GM19397 (cell line): ENCODE data around the gene SECISBP2L.

Experiments
- ATAC-seq: cut with Tn5 transposase; IDR thresholded peaks from one replicate; pipeline ENCODE4 v1.9.1; 2021; ENCODE audit warnings: mild to moderate bottlenecking, moderate library complexity; ENCODE audit not compliant: unreplicated experiment

The SECISBP2L gene

DNA sequence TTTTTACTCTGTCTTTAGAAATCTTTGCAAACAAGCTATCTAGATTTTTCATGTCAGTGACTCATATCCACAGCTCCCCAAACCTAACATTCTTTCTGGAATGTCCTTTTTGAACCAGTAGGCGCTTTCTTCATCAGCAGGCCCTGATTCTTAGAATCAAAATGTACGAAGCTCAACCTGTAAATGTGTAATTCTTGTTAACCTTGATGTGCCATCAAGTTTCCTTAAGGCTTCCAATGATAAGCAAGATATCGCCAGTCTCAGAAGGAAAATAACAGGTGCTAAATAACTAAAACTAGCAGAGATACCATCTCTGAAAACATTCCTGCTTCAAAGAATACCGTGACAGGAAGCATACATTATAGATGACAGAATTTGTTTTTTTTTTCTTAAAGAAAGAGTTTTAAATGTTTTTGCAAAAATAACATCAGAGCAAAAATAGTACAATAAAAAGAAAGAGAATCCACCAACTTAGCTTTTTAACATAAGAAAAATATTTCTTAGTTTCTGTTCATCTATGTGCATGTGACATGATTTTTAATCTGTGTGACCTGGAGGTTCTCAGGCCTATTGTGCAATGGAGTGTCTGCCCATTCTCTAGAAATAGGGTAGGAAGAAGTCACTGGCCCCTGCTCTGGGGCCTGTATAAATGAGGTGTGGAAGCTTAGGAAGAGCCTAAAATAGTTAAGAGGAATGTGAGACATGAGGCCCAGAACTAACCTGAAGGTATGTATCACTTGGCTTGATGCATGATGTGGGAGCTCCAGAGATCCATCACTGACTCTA, 14.7 kb upstream of the SECISBP2L start:
- no peak for ATAC-seq

- ATAC-seq = no peak
Observed at GRCh38 chr15:49059491-49059890, 13.2 kb upstream of the SECISBP2L start.

- ATAC-seq = no peak
Observed at GRCh38 chr15:49058559-49058958, 12.3 kb upstream of the SECISBP2L start.

- ATAC-seq = no peak
Observed at GRCh38 chr15:49055630-49056029, 9.4 kb upstream of the SECISBP2L start.

GRCh38 chr15:49052662-49053061, 6.4 kb upstream of the SECISBP2L start:
- no peak for ATAC-seq

GRCh38 chr15:49047456-49047855, 1.2 kb upstream of the SECISBP2L start:
- ATAC-seq = no peak

DNA sequence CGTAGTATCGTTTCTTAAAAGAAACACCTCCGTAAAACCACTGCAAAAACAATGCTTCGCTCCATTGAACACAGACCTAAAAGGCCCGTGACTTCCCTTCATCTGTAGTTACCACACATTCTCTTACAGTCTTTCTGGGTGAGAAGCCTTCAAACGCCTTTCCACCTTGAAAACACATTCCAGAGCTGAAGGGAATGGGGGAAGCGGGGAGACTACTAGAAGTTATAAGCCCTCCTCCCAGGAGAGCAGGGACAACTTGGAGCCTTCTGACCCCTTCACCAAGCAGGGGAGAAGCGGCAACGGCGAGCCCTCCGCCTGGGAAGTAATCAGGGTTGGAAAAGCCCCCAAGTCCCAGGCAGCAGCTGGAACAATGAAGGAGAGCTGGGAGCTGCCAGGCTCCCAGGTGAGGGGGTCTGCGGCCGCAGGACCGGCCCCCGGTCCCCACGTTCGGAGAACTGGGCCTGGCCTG, 461 bp downstream of the SECISBP2L start:
- peak; percentile 35 for ATAC-seq

GRCh38 chr15:49044766-49045606, 1.3 kb downstream of the SECISBP2L start:
- no peak for ATAC-seq

GRCh38 chr15:49044002-49044401, 2.2 kb downstream of the SECISBP2L start:
- no peak for ATAC-seq

GRCh38 chr15:49042165-49042564, 4.1 kb downstream of the SECISBP2L start:
- ATAC-seq = no peak

DNA sequence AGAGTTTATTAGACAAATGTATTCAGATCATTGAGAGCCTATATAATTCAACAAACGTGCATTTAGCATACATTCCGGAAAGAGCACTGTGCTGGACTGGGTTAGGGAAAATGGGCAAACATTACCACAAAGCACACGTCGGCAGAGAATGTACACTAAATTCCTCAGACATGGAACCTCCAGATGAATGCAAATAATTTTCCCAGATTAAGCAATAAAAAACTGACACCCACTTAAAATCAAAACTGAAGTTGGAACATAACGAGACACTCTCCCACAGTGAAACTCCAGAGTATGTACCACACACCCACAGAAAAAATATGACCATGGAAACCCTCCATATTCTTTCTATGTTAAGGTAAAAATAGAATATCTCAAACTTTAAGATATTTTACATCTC, 4.8 kb downstream of the SECISBP2L start:
- no peak for ATAC-seq

GRCh38 chr15:49040151-49040550, 6.1 kb downstream of the SECISBP2L start:
- ATAC-seq = no peak

DNA sequence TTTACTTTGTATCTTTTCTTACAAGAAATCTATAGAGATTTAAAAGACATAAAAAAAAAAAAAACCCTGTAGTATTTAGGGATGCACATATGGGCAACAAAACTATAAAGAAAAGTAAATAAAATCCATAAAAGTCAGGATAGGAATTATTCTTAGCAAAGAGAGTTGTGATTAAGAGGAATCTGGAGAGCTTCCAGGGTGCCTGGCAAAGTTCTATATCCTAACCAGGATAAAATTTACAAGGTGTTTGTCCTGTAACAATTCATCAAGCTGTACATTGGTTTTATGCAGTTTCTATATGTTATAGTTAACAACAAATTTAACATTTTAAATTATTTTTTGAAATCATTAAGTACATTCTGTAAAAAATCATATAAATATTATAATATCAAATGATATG, 7.9 kb downstream of the SECISBP2L start:
- no peak for ATAC-seq

- no peak for ATAC-seq
Observed at GRCh38 chr15:49037546-49037940, 8.7 kb downstream of the SECISBP2L start.

DNA sequence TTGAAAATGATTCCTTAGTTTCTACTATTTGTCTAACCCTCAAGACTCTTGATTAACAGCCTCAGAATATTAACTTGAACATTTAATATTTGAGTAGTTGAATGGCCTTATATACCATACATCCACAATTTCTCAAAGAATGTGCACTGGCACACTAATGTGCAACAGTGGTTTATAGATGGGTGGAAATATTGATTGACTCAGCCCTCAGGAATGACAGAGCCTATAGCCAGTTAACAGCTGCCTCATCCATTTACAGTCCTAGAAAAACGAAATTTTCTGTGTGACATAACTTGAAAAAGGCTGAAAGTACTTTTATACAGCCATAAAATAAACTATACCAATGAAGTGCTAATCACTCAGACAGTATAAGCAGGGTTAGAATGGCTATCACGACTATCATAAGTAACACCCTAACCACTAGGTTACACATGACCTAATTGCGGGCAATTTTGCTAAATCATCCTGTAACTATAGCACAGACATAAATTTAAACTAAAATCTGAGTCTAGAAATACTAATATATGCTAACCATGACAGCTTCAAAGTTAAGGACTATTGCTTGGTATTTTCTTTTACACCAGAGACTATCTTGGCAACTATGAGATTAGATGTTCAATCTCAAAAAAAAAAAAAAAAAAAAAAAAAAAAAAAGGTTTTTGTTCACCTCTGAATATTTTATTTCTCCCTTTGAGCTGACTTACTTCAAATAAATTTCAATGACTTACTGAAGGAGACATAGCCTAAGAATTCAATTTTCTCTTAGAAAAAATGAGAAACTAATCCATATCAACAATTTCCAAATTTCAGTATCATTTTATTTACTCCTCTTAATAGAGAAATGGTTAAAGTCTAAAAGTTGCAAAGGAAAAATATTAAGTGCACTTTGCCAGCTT, 9.3 kb downstream of the SECISBP2L start:
- ATAC-seq = no peak

DNA sequence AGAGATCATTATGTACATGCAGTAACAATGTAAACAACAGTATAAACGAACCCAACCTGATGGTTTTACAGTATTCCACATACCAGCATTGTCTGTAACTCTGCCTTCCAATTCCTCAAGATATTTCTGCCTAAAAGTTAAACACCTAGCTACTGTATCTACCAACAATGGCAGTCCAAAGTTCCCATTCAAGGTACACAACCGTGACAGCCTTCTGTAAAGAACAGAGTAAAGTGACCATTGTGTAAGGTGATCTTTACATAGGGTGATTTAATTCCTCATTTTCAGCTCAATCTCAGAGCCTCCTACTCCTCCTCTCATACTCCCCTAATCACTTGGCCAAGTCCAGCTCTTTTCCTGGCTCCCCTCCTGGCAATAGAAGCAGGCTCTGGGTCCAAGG, 10.4 kb downstream of the SECISBP2L start:
- ATAC-seq = no peak

- ATAC-seq = no peak
Observed at GRCh38 chr15:49032601-49033145, 13.6 kb downstream of the SECISBP2L start.

- no peak for ATAC-seq
Observed at GRCh38 chr15:49031804-49032203, 14.4 kb downstream of the SECISBP2L start.

- no peak for ATAC-seq
Observed at GRCh38 chr15:49026700-49027099, 19.5 kb downstream of the SECISBP2L start.

DNA sequence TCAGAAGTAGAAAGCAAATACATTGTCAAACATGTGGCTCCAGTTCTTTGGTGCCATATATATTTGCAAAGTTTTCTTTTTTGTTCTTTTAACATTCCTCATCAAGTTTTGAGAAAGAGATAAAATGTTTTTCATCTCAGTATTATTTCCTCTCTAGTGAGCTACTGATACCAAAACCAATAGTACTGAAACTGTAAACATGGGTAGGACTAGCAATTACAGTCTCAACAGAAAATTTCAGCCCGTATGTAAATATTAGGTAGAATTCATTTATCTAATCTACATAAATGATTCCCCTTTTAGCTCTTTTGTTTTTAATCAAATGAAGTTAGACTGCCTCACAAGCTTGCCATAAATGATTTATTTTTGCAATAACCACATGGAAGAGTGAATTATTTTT, 21.4 kb downstream of the SECISBP2L start:
- no peak for ATAC-seq

DNA sequence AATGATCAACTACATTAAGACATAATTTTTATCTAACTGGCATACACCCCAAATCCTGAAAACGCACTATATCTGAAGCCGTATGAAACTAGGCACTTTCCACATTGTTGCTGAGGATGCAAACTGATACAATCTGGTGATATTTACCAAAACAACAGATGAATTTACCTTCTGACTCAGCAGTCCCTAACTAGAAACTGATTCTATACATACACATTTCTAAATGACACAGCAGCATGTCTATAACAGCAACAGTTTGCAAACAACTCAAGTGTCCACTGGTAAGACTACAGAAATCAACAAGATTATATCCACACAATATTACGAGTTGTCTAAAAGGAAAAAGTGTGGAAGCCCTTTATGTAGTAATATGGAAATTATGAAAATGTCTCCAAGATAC, 22.9 kb downstream of the SECISBP2L start:
- no peak for ATAC-seq
